ENCODE measurements around the gene RO60.
A peak's percentile ranks its signal among the peaks of the same experiment; 100 is the strongest.

RO60 gene

DNA sequence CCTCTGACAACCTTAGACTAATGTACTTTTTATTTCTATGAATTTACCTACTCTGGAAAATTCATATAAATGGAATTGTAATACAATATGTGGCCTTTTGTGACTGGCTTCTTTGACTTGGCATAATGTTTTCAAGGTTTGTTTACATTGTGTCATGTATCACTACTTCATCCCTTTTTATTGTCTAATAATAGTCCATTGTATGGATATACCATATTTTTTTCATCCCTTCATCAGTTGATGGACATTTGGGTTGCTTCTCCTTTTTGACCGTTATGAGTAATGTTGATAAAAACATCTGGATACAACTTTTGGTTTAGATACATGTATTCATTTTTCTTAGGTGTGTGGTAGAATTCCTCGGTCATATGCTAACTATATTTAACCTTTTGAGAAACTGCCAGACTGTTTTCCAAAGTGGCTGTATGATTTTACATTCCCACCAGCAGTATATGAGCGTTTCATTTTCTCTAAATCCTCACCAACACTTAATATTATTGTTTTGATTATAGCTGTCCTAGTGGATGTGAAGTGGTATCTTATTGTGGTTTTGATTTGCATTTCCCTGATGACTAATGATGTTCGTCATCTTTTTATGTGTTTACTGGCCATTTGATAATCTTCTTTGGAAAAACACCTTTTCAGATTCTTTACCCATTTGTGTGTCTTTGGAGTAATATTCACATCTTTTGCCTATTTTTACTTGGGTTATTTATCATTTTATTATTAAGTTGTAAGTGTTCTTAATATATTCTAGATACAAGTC, 3.5 kb downstream of the RO60 start:
- DNase-seq = no peak

DNA sequence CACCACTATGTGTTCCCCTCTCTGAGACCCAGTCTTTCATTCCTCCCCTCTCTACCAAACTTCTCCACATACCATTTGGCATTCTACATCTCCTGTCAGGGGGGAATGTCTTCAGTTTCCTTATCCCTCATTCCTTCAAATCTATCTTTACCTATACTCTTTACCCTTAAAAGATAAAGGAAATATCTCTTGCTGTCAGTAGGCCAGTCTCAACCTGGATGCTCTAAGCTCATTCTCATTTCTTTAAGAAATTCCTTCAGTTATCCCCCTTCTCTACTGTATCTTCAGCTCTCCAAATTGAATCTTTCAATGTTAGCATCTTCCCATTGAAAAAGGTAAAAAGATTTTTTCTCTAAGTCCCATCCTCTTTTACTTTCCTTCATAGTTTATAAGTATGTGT, 6.5 kb downstream of the RO60 start:
- DNase-seq = no peak

DNA sequence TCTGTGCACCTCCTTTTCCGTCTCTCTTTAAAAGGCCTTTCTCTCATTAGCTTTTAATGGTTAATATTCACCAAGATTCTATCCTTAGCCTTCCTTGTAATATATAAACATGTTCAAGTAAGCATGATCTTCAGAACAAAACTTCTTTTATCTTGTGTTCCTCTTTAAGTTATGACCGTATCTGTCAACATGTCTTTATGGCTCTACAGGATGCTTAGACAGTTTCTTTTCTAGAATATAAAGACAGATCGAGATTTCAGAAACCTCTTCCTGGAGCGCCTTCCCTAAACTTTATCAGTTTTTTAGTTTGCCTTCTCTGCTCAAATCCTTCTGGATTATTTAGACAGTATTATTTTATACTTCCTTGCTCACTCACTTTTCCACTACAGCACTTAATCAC, 7.2 kb downstream of the RO60 start:
- DNase-seq = no peak

DNA sequence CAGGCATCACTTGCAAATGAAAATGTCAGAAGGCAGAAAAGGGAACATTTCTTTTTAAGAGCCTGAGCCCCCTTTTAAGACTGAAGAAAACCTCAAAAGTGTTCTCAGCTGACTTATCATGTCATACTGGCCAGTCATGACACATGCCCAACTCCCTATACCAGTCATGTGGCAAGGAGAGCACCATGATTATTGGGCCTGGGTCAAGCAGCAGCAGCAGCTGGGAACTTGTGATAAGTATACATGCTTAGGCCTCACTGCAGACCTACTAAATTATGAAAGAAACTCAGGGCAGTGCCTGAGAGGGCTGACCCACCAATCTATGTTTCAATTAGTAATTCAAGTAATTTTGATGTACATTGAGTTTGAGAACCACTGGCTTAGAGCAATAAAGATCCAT, 8.6 kb downstream of the RO60 start:
- no peak for DNase-seq

DNA sequence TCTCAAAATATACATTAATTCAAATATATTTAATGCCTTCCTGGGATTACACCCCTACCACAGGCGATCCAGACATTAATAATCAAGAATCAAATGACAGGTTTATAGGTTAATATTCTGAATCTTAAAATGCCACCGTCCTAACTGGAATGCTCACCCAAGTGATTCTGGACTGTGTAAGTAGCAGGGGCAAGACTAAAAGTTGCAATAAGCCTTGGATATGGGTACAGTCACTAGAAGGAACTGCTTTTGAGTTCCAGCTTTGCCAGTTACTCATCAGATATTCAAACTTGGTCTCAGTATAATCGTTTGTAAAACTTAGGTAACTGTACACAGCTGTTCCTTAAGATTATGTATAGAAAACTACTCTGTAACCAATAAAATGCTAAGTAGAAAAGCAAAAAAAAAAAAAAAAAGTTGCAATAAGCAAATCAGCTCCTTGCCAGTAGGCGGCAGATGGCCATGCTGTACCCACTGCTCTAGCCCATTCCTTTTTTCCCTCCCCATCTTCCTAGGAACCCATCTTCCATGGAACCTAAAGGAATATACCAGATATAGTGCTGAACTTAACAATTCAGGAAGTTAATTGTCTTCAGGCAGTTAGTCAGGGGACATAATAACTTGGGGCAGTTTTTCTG, 10.5 kb downstream of the RO60 start:
- DNase-seq = peak; percentile 3 to 16

DNA sequence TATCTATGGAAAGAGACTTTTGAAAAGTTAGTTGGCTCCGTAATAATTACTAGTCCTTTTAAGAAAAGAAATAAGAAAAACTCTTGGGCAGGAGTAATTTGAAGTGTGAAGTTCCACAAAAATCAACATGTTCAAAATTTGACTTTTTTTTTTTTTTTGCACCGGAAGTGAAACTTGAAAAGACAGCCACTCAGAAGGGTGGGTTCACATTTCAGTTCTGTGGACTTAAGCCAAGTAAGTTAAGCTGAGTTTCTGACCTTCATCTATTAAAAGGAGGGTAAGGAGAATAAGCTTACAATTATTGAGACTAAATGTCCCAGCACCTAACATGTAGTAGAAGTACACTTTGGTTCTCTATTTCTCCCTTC, 11.0 kb downstream of the RO60 start:
- peak in 1 of 2 donors; percentile 18 for DNase-seq

DNA sequence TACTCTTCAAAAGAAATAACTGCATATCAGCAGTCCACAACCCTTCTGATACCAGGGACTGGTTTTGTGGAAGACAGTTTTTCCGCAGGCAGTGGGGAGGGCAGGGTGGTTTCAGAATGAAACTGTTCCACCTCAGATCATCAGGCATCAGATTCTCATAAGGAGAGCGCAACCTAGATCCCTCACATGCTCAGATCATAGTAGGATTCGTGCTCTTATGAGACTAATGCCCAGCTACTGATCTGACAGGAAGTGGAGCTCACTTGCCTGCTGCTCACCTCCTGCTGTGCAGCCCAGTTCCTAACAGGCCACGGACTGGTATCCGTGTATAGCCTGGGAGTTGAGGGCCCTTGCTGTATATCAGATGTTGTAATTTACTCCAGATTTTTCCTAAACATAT, 11.5 kb downstream of the RO60 start:
- peak in 1 of 2 donors; percentile 21 for DNase-seq

DNA sequence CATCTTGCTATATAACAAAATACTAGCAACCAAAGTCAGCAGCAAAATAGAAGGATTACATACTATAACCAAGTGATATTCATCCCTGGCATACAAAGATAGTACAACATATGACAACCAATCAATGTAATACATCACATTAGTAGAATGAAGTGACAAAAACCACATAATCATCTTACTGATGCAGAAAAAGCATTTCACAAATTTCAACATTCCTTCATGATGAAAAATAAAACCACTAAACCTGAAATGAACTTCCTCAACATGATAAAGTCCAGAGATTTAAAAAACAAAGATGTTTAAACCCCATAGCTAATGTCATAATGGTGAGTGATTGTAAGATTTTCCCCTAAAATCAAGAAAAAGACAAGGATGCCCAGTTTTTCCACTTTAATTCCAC, 18.6 kb downstream of the RO60 start:
- no peak for DNase-seq

DNA sequence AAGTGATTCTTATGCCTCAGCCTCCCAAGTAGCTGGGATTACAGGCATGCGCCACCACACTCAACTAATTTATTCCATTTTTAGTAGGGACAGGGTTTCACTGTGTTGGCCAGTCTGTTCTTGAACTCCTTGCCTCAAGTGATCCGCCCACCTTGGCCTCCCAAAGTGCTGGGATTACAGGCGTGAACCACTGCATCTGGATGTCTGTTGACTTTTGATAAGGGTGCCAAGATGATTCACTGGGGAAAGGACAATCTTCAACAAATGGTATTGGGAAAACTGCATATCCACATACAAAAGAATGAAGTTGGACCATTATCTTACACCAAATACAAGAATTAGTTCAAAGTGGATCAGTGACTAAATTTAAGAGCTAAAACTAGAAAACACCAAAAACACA, 19.8 kb downstream of the RO60 start:
- DNase-seq = no peak

DNA sequence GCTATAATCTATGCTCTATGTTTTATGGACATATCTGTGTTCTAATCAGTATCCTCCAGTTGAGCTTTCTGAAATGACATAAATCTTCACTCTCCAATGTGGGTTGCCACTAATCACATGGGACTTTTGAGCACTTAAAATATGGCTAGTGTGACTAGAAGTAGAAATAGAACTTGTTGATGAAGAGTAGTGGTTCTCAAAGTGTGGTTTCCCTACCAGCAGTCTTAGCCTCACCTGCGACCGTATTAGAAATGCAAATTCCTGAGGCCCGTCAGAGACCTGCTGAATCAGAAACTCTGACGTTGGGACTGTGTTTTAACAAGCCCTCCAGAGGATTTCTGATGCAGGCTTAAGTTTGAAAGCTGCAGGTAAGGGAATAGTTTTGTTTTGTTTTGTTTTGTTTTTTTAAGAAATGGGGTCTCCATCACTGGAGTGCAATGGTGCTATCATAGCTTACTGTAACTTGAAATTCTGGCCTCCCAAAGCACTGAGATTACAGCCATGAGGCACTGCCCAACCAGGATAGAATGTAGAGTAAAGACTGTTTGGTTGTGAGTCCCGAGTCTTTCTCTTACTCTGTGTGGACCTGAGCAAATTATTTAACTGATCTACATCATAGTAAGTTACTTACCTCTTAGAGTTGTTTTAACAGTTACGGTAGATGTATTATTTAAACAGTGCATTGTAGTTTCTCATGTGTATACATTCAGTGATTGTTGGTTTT, 24.1 kb downstream of the RO60 start:
- DNase-seq = no peak

DNA sequence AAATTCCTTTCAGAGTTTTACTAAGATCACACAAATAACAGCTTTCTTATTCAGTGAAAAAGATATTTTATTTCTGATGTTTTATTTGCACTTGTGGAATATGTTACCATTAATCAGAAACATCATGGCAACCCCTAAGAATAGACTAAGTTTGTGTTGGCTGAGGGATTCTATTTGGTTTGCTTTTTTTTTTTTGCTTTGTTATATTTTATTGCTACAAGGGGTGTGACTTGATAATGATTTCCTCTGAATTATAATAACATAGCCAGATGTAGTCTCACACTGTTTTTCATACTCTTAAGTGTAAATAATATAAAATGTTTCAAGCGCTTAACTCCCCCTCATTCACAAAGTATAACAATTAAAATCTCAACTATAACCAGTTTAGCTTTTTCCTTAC, 25.9 kb downstream of the RO60 start:
- no peak for DNase-seq

DNA sequence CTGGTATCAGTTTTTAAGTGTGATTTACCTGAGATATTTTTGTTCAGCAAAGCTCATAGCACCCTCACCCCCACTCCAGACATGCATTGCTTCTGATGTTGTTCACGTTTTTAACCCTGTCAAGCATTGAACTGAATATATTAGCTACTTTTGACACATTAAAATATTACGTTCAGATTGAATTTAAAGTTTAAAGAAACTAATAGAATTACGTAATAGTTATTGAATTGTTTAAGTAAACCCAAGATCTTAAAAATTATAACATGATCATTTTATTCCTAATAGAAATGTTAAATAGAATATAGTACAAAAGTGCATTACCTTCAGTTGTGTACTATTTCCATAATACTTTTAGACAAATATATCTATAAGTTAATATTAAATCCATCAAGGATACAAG, 26.9 kb downstream of the RO60 start:
- DNase-seq = no peak

DNA sequence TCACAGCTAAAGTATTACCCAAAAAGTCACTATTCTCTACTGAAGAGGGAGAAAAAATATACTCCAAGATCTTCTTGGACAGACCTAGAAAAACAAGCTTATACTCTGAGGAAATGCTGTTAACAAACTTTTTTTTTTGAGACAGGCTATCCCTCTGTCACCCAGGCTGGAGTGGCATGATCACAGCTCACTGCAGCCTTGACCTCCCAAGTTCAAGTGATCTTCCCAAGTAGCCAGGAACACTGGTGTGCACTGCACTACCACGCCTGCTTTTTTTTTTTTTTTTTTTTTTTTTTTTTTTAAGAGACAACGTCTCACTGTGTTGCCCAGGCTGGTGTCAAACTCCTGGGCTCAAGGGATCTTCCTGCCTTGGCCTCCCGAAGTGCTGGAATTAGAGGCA, 28.5 kb downstream of the RO60 start:
- no peak for DNase-seq

DNA sequence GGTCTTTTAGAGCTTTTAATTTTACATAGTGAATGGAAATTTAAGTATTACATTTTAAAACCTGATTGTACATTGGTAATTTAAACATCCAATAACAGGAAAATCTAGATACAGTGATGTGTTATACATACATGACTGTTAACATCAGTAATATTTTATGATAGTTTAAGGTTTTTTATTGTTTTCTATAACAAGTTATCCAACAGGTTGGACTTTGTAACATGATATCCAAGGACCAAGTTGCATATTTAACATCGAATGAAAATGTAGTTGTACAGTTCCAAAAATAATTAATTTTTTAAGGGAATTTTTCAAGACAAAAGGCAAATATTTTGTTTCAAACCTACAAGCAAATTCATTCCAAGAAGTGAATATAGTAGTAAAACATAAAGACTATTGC, 31.5 kb downstream of the RO60 start:
- DNase-seq = no peak

DNA sequence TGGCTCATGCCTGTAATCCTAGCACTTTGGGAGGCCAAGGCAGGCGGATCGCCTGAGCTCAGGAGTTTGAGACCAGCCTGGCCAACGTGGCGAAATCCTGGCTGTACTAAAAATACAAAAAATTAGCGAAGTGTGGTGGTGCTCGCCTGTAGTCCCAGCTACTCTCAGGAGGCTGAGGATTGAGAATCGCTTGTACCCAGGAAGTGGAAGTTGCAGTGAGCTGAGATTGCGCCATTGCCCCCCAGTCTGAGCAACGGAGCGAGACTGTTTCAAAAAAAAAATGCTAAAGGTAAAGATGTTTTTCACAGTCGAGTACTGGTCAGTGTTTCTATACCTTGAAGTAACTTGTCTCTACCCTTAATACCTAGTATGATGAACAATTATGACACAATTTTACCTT, 34.7 kb downstream of the RO60 start:
- DNase-seq = no peak

DNA sequence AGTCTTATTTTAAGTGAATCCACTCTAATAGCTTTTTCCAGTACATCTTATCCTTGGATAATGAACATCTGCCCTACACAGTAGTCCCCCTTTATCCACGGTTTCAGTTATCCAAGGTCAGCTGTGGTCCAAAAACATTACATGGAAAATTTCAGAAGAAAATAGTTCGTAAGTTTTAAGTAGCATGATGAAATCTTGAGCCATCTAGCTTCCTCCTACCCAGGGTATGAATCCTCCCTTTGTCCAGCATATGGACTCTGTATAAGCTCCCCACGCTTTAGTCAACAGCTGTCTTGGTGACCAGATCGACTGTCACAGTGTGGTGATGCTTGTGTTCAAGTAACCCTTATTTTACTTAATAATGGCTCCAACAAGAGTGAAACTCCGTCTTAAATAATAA, 43.2 kb downstream of the RO60 start:
- DNase-seq = no peak

DNA sequence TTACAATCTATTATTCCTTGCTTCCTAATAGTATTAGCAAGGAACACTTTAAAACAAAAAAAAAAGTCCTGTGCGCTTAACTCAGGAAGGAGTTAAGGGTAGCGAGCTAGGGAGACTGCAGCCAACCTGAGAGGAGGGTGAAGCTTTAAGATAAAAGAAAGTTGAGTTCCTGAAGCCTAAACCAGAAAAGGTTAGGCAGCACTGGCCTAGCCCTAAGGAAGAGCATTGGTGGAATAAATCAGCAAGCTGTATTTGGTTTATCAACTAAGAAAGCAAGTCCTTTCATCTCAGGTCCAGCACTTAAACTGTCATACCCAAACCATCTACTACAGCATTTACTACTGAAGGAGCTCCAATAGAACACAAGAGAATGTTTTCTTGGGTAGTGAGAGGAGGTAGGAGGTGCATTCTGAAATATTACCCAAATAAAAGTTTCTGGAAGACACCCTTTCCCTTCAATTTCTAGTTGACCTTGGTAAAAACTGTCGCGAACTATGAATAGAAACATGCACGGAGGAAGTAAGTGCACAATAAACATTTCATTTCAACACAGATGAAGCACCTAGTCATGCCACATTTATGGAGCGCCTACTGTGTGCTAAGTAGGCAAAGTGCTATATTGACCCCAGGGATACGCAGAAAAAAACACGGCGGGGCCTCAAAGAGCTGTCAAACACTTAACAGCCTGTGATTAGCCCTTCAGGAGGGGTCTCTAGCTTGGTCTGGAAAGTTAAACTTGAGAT, 44.5 kb downstream of the RO60 start:
- no peak for DNase-seq

DNA sequence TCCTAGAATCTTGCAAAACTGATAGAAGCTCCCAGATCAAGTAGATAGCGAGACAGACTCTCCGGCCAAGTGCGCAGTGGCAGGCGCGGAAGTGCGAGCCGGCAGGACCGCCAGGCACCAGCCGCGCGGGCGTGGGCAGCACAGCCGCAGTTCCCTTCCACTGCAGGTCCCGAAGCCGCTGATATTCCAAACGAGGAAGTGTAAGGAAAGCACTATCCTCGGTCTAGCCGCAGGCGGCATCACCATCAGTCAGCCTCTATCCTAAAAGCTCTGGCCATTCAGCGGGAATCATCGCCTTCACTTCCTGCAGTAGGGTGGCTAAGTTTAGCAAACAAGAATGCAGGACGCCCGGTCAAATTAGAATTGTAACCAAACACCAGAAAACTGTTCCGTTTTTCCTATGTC, 45.1 kb downstream of the RO60 start:
- peak; percentile 14 to 17 for DNase-seq

DNA sequence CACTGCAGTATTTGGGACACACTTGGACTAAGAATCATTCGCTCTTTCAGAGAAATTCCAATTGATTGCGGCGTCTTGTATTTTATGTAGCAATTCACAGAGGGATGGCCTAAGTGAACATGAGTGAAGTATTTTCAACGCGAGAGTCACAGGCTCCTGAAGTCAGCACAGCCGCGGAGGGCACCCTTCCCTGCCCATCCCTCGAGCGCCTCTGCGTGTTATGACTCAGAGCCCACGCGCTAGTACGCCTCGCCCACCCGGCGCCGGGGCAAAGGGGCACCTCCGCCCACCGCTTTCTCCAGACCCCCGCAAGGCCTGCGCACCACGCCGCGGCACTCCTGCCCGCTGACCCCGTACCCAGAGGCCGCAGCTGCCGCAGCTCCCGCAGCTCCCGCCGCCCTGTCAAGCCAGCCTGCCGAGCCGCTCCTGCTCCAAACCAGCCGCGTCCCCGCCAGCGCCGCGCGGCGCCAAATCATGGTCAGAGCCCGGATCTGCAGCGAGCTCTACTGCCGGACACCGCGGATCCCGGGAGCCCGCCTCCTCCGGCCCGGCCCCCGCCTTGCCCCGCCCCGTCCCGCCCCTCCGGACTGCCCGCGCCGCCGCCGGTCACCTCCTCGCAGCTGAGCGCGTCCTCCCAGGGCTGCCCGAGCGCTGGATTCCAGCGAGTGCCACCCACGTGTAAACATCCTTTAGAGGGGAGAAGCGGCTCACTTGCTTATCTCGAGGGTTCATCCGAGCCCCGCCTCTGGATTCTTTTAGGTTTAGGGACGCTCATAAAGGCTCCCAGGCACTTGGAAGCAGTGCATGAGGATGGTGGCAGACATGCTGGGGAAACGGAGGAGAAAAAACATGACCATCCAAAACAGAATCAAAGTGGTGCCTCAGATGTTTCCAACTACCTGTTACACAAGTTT, 45.8 kb downstream of the RO60 start, which contains the start of gene GLRX2:
GLRX2 (minus strand) TSS at position 508 of the 914 bp plus-strand sequence; CDS start at position 476, 32 bp downstream.
- DNase-seq = peak; percentile 57 to 71

DNA sequence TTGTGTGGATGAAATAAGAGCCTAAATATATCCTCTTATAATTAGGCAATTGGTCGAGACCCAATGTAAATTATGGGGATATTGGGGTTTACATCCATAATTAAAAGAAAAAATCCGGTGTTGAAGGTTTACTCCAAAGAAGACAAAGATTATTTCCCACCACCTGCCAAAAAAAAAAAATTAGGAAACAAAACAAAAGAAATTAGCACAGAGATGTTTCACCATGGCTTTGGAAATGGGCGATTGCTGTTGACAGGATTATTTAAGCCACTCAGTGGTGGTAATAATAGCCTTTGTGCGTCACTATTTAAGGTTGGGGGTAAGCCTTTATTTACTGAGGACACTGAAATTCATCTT, 46.4 kb downstream of the RO60 start:
- no peak for DNase-seq

DNA sequence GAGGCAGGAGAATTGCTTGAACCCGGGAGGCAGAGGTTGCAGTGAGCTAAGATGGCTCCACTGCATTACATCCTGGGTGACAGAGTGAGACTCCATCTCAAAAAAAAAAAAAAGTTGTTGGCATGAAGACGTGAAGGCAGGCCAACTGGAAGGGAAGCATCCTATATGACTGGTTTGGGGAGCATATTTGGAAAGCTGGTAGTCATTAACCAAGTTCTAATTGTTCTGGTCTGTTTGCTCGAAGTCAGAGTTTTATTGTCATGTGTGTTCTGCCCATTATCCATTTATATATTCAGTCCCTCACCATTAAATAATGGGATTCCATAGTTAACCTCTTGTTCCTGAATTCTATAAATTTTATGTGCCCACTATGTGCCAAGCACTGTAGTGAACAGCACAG, 49.1 kb downstream of the RO60 start:
- no peak for DNase-seq

Measured in CD4-positive, alpha-beta T cell treated with Interleukin-1 beta for 1 hour (primary cell).